Keratinocyte (primary cell): Measurements from ENCODE around the gene ACACA.

Source experiments
- CTCF ChIP-seq, 3 experiments: IDR thresholded peaks in 1 of 3; conservative IDR thresholded peaks in 1 of 3; optimal IDR thresholded peaks in 1 of 3; 2 replicates in 2 of 3; 3 replicates in 1 of 3; pipeline versions ENCODE3 to v1.5.1; 2011; ENCODE audit warnings: low read length in 3 of 3, mild to moderate bottlenecking in 3 of 3, moderate library complexity in 2 of 3, control low read depth in 1 of 3, inconsistent platforms in 1 of 3; ENCODE audit not compliant: insufficient read depth in 2 of 3; ENCODE audit errors: extremely low read depth in 1 of 3
- EZH2 ChIP-seq: IDR thresholded peaks from one replicate; pipeline ENCODE4 v1.6.1; 2012; ENCODE audit warnings: inconsistent platforms, mild to moderate bottlenecking, low read length, moderate library complexity

- TF ChIP-seq CTCF (optimal IDR thresholded peaks at IDR 0.05 in 1 of 3, IDR thresholded peaks at IDR 0.05 in 1 of 3, conservative IDR thresholded peaks at IDR 0.05 in 1 of 3; ENCODE audit: extremely low read depth in 1 of 3, insufficient read depth in 2 of 3, low read length in 3 of 3) (no peak), EZH2 (no peak)
These were observed 316.7 kb downstream of the ACACA start for GRCh38 chr17:37089956-37090355.
